Nephron progenitor cell (in vitro differentiated cells): ENCODE data around the gene GPAT3.
"Not testable (repeated sequence)": the region's sequence is repeated elsewhere in the genome, so short reads cannot be mapped to it uniquely, and the experiment has no call there.

Source experiments
- DNase-seq: peaks from one replicate; pipeline ENCODE4 v3.0.0; 2021
- H3K27ac Mint-ChIP-seq: 2 replicates; pipeline ENCODE4 v1.8.0; 2021; ENCODE audit warnings: mild to moderate bottlenecking, moderate library complexity, mixed read lengths
- H3K27me3 Mint-ChIP-seq: 2 replicates; pipeline ENCODE4 v1.8.0; 2021; ENCODE audit warnings: mild to moderate bottlenecking, low read depth, mixed read lengths; ENCODE audit not compliant: poor library complexity
- H3K36me3 Mint-ChIP-seq: 2 replicates; pipeline ENCODE4 v1.8.0; 2021; ENCODE audit warnings: low read depth, mixed read lengths
- H3K4me1 Mint-ChIP-seq: 2 replicates; pipeline ENCODE4 v1.8.0; 2021; ENCODE audit warnings: mixed read lengths
- H3K4me3 Mint-ChIP-seq: 2 replicates; pipeline ENCODE4 v1.8.0; 2021; ENCODE audit warnings: mild to moderate bottlenecking, moderate library complexity, mixed read lengths
- H3K9me3 Mint-ChIP-seq: 2 replicates; pipeline ENCODE4 v1.8.0; 2021; ENCODE audit warnings: mild to moderate bottlenecking, moderate library complexity, mixed read lengths
- TF ChIP-seq, protein P1 (sequence below): fragments of 200-600 bp; sonication (generic); IDR thresholded peaks from 2 replicates; pipeline ENCODE4 v1.5.0; 2021; ENCODE audit warnings: antibody characterized with exemption

The GPAT3 gene

GRCh38 chr4:83498187-83498586 lies 37.7 kb upstream of the GPAT3 start:
- DNase-seq: no peak
- no peak overlapping the region for H3K27ac Mint-ChIP-seq
- H3K36me3 Mint-ChIP-seq: no peaks in the 10 kb centered on the region
- peaks cover 10% of the 10 kb centered on the region for H3K27me3 Mint-ChIP-seq
- H3K4me1 Mint-ChIP-seq: no peaks in the 10 kb centered on the region
- no peaks in the 10 kb centered on the region for H3K9me3 Mint-ChIP-seq
- no peak overlapping the region for H3K4me3 Mint-ChIP-seq
- TF ChIP-seq, protein P1, sequence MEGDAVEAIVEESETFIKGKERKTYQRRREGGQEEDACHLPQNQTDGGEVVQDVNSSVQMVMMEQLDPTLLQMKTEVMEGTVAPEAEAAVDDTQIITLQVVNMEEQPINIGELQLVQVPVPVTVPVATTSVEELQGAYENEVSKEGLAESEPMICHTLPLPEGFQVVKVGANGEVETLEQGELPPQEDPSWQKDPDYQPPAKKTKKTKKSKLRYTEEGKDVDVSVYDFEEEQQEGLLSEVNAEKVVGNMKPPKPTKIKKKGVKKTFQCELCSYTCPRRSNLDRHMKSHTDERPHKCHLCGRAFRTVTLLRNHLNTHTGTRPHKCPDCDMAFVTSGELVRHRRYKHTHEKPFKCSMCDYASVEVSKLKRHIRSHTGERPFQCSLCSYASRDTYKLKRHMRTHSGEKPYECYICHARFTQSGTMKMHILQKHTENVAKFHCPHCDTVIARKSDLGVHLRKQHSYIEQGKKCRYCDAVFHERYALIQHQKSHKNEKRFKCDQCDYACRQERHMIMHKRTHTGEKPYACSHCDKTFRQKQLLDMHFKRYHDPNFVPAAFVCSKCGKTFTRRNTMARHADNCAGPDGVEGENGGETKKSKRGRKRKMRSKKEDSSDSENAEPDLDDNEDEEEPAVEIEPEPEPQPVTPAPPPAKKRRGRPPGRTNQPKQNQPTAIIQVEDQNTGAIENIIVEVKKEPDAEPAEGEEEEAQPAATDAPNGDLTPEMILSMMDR: no peak

DNA sequence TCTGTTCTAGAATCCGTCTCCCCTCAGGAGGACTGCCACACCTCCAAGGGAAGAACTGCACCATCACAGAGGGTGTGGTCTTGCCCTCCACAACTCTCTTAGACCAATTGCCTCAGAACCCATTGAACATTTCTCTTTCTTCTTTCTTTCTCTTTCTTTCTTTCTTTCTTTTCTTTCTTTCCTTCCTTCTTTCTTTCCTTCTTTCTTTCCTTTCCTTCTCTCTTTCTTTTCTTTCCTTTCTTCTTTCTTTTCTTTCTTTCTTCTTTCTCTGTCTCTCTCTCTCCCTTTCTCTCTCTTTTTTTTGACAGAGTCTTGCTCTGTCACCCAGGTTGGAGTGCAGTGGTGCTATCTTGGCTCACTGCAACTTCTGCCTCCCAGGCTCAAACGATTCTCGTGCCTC lies 34.2 kb upstream of the GPAT3 start:
- not testable (repeated sequence) for DNase-seq, H3K4me3 Mint-ChIP-seq, H3K27ac Mint-ChIP-seq, H3K9me3 Mint-ChIP-seq, H3K27me3 Mint-ChIP-seq, H3K36me3 Mint-ChIP-seq, H3K4me1 Mint-ChIP-seq

DNA sequence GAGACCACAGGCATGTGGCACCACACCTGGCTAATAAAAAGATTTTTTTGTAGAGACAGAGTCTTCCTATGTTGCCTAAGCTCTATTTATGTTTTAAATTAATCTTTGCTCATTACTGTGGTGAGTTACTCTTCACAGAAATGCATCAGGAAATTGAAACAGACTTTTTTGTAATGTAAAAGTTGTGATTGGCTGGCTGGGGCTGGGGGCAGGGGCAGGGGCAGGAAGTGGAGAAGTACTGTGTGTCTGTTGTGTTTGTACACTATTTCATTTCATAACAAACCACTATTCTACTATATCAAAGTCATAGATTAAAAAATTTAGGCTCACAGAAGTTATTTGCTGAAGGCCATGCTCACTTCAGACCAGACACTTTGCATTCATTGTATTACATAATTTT lies 31.9 kb upstream of the GPAT3 start:
- peaks cover 3% of the 10 kb centered on the region for H3K27me3 Mint-ChIP-seq
- H3K4me1 Mint-ChIP-seq: peaks cover 6% of the 10 kb centered on the region
- TF ChIP-seq, protein P1: no peak
- no peak for DNase-seq
- H3K9me3 Mint-ChIP-seq: no peaks in the 10 kb centered on the region
- H3K36me3 Mint-ChIP-seq: no peaks in the 10 kb centered on the region
- no peak overlapping the region for H3K4me3 Mint-ChIP-seq
- no peak overlapping the region for H3K27ac Mint-ChIP-seq

GRCh38 chr4:83504503-83504902 lies 31.4 kb upstream of the GPAT3 start:
- H3K4me1 Mint-ChIP-seq: peaks cover 6% of the 10 kb centered on the region
- H3K4me3 Mint-ChIP-seq: no peak overlapping the region
- H3K27me3 Mint-ChIP-seq: peaks cover 3% of the 10 kb centered on the region
- H3K36me3 Mint-ChIP-seq: no peaks in the 10 kb centered on the region
- TF ChIP-seq, protein P1: no peak
- no peak for DNase-seq
- no peaks in the 10 kb centered on the region for H3K9me3 Mint-ChIP-seq
- H3K27ac Mint-ChIP-seq: no peak overlapping the region

DNA sequence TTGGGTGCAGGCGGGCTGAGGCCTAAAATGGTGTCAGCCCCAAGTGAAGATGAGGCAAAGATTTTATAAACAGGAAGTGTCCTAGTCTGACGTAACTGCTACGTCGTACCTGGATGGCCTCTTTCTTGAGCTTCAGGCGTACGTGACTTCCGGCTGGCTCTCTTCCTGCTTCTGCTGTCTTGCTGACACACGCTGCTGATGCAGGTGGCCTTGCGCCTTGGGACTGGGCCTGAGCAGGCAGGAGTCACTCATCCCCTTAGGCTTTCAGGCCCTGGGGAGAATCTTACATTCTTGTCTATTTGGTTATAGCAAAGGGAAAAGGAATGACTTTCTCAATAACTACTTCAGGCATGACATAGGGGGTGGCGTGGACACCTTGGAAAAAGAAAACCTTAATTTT lies 30.9 kb upstream of the GPAT3 start:
- Mint-ChIP-seq H3K9me3 (no peaks in the 10 kb centered on the region), H3K27ac (no peak overlapping the region), H3K4me1 (peaks cover 6% of the 10 kb centered on the region)

DNA sequence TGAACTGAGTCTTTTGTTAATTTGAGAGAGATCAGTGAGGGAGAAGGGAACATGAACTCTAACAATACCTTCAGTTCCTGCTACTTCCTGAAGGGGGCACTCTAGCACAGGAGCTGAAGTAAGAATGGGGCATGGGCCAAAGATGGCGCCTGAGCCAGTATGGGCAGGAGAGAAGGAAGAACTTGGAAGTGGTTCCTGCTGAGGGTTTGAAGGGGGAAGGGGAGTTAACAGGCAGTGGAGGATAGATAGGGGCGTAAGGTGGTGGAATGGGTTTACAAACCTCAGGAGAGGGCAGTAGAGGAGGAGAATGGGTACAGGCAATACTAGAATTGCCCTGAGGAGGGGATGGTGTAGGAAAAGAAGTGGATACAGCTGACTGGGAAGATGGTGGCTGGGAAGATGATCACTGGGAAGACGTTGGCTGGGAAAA lies 26.7 kb upstream of the GPAT3 start:
- not testable (repeated sequence) for H3K36me3 Mint-ChIP-seq, H3K4me1 Mint-ChIP-seq, H3K27me3 Mint-ChIP-seq, H3K27ac Mint-ChIP-seq, H3K9me3 Mint-ChIP-seq, H3K4me3 Mint-ChIP-seq
- TF ChIP-seq, protein P1: peak; percentile 48
- peak; percentile 18 for DNase-seq

More for the DNA sequence above, 30.9 kb upstream of the GPAT3 start:
- TF ChIP-seq, protein P1: no peak
- Mint-ChIP-seq H3K36me3 (no peaks in the 10 kb centered on the region), H3K27me3 (peaks cover 3% of the 10 kb centered on the region), H3K4me3 (no peak overlapping the region)
- DNase-seq: no peak
